ENCODE results near the gene MSRB2.

MSRB2 gene

GRCh38 chr10:23114228-23114850 lies 19.0 kb downstream of the MSRB2 start:
- DNase-seq = no peak

GRCh38 chr10:23116486-23117205 lies 21.3 kb downstream of the MSRB2 start:
- DNase-seq = no peak

GRCh38 chr10:23120001-23120934 lies 24.9 kb downstream of the MSRB2 start:
- DNase-seq = no peak

GRCh38 chr10:23121135-23121534 lies 25.8 kb downstream of the MSRB2 start:
- no peak for DNase-seq

GRCh38 chr10:23136462-23136861 lies 41.1 kb downstream of the MSRB2 start:
- DNase-seq = no peak

- no peak for DNase-seq
These were observed 44.3 kb downstream of the MSRB2 start for GRCh38 chr10:23139677-23140076.

- DNase-seq = no peak
These were observed 46.6 kb downstream of the MSRB2 start for GRCh38 chr10:23141995-23142394.

- no peak for DNase-seq
These were observed 50.9 kb downstream of the MSRB2 start for GRCh38 chr10:23146258-23146657.

- DNase-seq = no peak
These were observed 51.7 kb downstream of the MSRB2 start for GRCh38 chr10:23147035-23147434.

- DNase-seq = no peak
These were observed 52.8 kb downstream of the MSRB2 start for GRCh38 chr10:23148214-23148613.

GRCh38 chr10:23150091-23150490 lies 54.7 kb downstream of the MSRB2 start:
- DNase-seq = no peak

GRCh38 chr10:23150610-23151009 lies 55.2 kb downstream of the MSRB2 start:
- DNase-seq = no peak

- no peak for DNase-seq
These were observed 55.7 kb downstream of the MSRB2 start for GRCh38 chr10:23151071-23151470.

- no peak for DNase-seq
These were observed 59.8 kb downstream of the MSRB2 start for GRCh38 chr10:23155169-23155568.

GRCh38 chr10:23156447-23157150 lies 61.2 kb downstream of the MSRB2 start:
- DNase-seq = no peak

- no peak for DNase-seq
These were observed 61.9 kb downstream of the MSRB2 start for GRCh38 chr10:23157239-23157681.

- DNase-seq = no peak
These were observed 62.5 kb downstream of the MSRB2 start for GRCh38 chr10:23157691-23158369.

- DNase-seq = peak; percentile 35
These were observed 63.0 kb downstream of the MSRB2 start for GRCh38 chr10:23158370-23158769.

GRCh38 chr10:23171232-23171876 lies 76.0 kb downstream of the MSRB2 start:
- no peak for DNase-seq
